Prostate gland (tissue), 2 donors: ENCODE measurements around the gene MITF. TPM values are rescaled to one million over a fixed set of nuclear protein-coding genes. Genes with fewer than 3 reads are reported as not detected.

Experiments used
- DNase-seq: peaks from one replicate; pipeline ENCODE4 v3.0.0-alpha.2; 2019; ENCODE audit warnings: low spot score
- H3K27ac ChIP-seq, 2 donors: fragments of 200-600 bp; sonication (generic); 2 replicates each; pipeline ENCODE4 v1.5.1; 2017 to 2019
- H3K27me3 ChIP-seq: fragments of 200-600 bp; sonication (generic); replicated peaks from 2 replicates; pipeline ENCODE4 v1.5.1; 2019; ENCODE audit not compliant: insufficient read depth
- H3K36me3 ChIP-seq, 2 donors: fragments of 200-600 bp; sonication (generic); 1 replicate in 1 of 2; 2 replicates in 1 of 2; pipeline versions ENCODE4 v1.5.1 to v1.8.1; 2017 to 2019
- H3K4me1 ChIP-seq: fragments of 200-600 bp; sonication (generic); replicated peaks from 2 replicates; pipeline ENCODE4 v1.5.1; 2019
- H3K4me3 ChIP-seq, 2 donors: fragments of 200-600 bp; sonication (generic); 2 replicates each; pipeline ENCODE4 v1.5.1; 2017 to 2019
- H3K9me3 ChIP-seq: fragments of 200-600 bp; sonication (generic); 2 replicates; pipeline ENCODE4 v1.5.1; 2017
- POLR2A ChIP-seq: fragments of 450-650 bp; IDR thresholded peaks from one replicate; pipeline ENCODE4 v1.6.1; 2016; ENCODE audit warnings: antibody characterized with exemption, mild to moderate bottlenecking
- POLR2AphosphoS5 ChIP-seq: sonication (generic); formaldehyde crosslinking; IDR thresholded peaks from one replicate; pipeline ENCODE4 v1.6.1; 2017; ENCODE audit warnings: antibody characterized with exemption
- WGBS: methylation state at CpG from one replicate; pipeline ENCODE4 v1.1.5; 2018; 5-methylcytosine and 5-hydroxymethylcytosine counted together
- intact Hi-C: fragments of 100-400 bp; cut with DNase I; formaldehyde crosslinking; loops from one replicate; pipeline ENCODE4 v1.14.2; 2022
- total RNA-seq, 2 donors: library from RNA; depleted of rRNA; stranded (reverse); fragments of >200 nt; gene quantifications; one replicate each; pipeline ENCODE4 v1.1.0, GENCODE V29; 2016
- TF ChIP-seq, protein P1 (sequence below), 4 experiments: fragments of 200-600 bp in 2 of 4; fragments of 450-650 bp in 2 of 4; sonication (generic) in 2 of 4; IDR thresholded peaks; 1 replicate in 3 of 4; 2 replicates in 1 of 4; pipeline ENCODE4 v1.5.1; 2016 to 2019; ENCODE audit warnings: antibody characterized with exemption in 4 of 4, mild to moderate bottlenecking in 2 of 4, moderate library complexity in 2 of 4

MITF gene
- total RNA-seq, 2 donors from 2014 or later, result 7.7 to 17.6 TPM

DNA sequence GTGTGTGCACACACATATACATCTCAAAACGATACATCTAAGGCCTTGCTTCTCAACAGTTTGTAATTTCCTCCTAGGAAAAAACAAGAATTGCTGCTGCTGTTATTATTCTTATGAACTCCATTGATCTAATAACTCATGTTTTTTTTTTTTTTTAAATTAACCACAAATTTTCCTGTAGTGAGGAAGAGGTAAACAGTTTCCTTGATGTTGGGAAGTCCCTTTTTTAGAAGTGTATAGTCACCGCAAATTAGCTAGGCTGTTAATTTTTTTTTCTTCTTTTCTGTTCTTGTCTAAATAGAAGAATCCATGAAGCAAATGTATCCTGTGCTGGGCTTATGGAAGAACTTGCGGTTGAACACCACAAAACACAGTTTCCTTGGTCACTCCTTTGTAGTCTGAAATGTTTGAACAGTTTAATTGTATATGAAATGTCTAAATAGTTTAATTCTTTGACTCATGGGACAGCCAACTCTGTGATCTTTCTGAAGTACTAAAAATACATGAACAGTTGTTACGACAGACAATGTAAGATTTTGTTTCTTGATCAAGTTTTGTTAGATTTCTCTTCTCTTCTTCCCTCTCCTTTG, 64.5 kb downstream of the MITF start:
- no peaks in the 10 kb centered on the region for H3K36me3 ChIP-seq
- intact Hi-C loops, result no loop called here
- H3K27me3 ChIP-seq, result no peaks in the 10 kb centered on the region
- DNase-seq, result no peak
- H3K27ac ChIP-seq, result no peak overlapping the region
- H3K4me1 ChIP-seq, result no peaks in the 10 kb centered on the region
- H3K9me3 ChIP-seq, result no peaks in the 10 kb centered on the region
- no peak overlapping the region for H3K4me3 ChIP-seq
- TF ChIP-seq POLR2AphosphoS5 (no peak), POLR2A (no peak)
- TF ChIP-seq, protein P1, sequence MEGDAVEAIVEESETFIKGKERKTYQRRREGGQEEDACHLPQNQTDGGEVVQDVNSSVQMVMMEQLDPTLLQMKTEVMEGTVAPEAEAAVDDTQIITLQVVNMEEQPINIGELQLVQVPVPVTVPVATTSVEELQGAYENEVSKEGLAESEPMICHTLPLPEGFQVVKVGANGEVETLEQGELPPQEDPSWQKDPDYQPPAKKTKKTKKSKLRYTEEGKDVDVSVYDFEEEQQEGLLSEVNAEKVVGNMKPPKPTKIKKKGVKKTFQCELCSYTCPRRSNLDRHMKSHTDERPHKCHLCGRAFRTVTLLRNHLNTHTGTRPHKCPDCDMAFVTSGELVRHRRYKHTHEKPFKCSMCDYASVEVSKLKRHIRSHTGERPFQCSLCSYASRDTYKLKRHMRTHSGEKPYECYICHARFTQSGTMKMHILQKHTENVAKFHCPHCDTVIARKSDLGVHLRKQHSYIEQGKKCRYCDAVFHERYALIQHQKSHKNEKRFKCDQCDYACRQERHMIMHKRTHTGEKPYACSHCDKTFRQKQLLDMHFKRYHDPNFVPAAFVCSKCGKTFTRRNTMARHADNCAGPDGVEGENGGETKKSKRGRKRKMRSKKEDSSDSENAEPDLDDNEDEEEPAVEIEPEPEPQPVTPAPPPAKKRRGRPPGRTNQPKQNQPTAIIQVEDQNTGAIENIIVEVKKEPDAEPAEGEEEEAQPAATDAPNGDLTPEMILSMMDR (IDR thresholded peaks at IDR 0.05), result no peak
- 69% methylated on average over 4 of the region's 4 CpGs for WGBS

DNA sequence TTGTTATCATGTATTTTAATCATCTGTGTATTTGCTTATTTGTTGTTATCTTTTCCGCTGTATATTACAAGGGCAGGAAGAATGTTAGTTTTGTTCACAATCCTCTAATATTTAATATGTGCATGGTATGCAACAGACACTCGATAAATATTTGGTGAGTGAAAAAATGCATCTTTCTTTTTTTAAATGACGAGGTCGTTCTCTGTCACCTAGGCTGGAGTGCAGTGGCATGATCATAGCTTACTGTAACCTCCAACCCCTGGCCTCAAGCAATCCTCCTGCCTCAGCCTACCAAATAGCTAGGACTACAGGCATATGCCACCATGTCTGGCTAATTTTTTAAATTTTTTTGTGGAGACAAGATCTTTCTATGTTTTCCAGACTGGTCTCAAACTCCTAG, 66.2 kb downstream of the MITF start:
- H3K27ac ChIP-seq, result no peak overlapping the region
- no peak for DNase-seq
- TF ChIP-seq, protein P1 (IDR thresholded peaks at IDR 0.05), result no peak
- no peak for TF ChIP-seq POLR2A
- no peak for TF ChIP-seq POLR2AphosphoS5
- H3K4me3 ChIP-seq, result no peak overlapping the region
- no peaks in the 10 kb centered on the region for H3K27me3 ChIP-seq
- intact Hi-C loops, result no loop called here
- H3K36me3 ChIP-seq, result no peaks in the 10 kb centered on the region
- WGBS, result 84% methylated on average over 4 of the region's 4 CpGs
- H3K9me3 ChIP-seq, result no peaks in the 10 kb centered on the region
- H3K4me1 ChIP-seq, result no peaks in the 10 kb centered on the region

DNA sequence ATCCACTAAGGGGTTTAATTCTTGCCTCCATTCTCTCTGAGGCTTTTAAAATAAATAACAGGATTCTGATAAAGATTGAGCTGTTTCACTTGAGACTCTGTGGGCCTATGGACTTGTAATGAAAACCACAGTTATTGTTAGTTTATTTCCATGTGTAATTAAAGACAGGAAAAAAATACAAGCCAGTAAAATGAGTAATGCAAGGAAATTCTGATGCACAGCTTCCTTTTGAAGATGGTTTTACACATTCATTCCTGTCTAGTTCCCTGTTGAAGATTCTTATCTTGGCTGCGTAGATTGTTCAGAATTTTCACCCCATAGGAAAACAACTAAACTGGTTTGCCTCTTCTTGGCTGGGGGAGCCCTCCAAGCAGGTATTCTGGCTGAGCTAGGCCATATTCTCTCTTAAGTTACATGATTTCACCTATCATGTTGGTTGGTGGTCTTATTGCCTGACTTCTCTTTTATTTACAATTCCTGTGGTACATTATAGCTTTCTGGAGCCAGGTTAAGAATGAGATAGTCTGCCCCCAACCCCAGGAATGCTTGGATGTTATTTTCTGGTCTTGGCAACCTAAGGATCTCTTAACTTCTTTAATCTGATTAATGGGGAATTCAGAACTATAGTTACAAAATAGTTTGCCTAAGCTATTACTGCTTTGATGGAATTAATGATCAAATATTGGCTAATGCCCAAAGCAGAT, 67.6 kb downstream of the MITF start:
- no peaks in the 10 kb centered on the region for H3K36me3 ChIP-seq
- no peaks in the 10 kb centered on the region for H3K9me3 ChIP-seq
- intact Hi-C loops, result no loop called here
- DNase-seq, result no peak
- no peak overlapping the region for H3K4me3 ChIP-seq
- H3K4me1 ChIP-seq, result no peaks in the 10 kb centered on the region
- 24% methylated on average over 1 of the region's 1 CpG for WGBS
- no peak overlapping the region for H3K27ac ChIP-seq
- no peak for TF ChIP-seq POLR2AphosphoS5
- TF ChIP-seq, protein P1 (IDR thresholded peaks at IDR 0.05), result no peak
- no peak for TF ChIP-seq POLR2A
- no peaks in the 10 kb centered on the region for H3K27me3 ChIP-seq

DNA sequence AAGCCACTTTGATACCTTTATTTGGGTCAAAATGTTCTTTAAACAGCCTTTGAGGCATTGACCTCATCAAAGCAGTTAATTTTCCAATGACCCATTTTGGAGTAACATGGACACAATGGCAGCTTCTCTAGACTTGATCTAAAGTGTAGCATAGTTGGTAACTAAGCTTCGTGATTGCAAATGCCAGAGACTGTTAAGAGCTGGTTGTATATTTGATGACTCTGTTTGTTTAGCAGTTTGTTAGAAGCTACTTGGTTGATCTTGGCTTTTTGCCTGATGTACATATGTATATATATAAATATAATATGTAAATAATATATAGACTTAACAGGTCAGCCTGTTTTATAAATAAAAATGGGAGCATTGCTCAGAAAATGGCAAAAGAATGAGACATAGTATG, 68.4 kb downstream of the MITF start:
- no peaks in the 10 kb centered on the region for H3K9me3 ChIP-seq
- no peaks in the 10 kb centered on the region for H3K27me3 ChIP-seq
- H3K36me3 ChIP-seq, result no peaks in the 10 kb centered on the region
- 67% methylated on average over 1 of the region's 1 CpG for WGBS
- DNase-seq, result no peak
- TF ChIP-seq, protein P1 (IDR thresholded peaks at IDR 0.05), result no peak
- TF ChIP-seq POLR2AphosphoS5, result no peak
- H3K4me1 ChIP-seq, result no peaks in the 10 kb centered on the region
- intact Hi-C loops, result no loop called here
- no peak overlapping the region for H3K27ac ChIP-seq
- no peak overlapping the region for H3K4me3 ChIP-seq
